ENCODE data around the gene DDA1. TPM values are rescaled to one million over a fixed set of nuclear protein-coding genes. Genes with fewer than 3 reads are reported as not detected.
A peak's percentile ranks its signal among the peaks of the same experiment; 100 is the strongest.

Gene DDA1
- total RNA-seq, 1 donor from 2014 or later, result 31.1 TPM

DNA sequence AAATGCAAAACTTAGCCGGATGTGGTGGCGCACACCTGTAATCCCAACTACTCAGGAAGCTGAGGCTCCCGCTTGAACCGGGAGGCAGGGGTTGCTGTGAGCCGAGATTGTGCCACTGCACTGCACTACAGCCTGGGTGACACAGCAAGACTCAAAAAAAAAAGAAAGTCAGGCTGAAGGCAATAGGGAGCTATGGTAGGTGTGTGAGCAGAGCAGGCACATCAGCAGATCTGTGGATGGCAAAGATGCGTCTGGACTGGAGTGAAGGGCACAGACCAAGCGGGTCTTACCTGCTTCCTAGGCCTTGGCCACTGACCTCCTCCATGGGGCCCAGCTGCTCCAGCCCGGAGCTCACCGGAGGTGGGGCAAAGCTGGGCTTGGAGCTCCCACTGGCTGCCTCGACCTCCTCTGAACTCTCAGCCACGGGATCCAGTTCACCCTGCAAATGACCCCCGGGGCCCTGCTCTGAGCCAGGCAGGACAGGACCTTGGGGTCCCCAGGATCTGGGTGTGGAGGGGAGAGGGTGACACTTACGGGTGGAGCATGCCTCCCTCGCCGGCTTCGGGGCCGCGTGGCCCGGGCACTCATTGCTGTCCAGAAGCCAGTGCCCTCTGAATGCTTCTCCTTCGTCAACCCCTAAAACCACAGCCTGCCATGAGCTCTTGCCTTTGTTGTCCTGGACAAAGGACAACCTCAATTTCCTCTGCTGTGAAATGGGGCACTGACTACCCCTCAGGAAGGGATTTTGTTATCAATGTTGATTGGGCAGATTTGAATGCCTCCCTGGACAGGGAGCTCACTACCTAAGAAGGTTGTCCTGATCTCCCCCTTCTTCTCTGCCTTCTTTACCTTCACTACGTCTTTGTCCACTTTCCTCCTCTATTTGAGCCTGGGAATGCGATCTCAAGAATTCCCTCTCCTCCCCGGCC is 45.4 kb upstream of the DDA1 start:
- DNase-seq (no peak), ATAC-seq (ENCODE audit: low read depth) (no peak)
- ChIA-PET POLR2A (interaction anchor here (0.6 to 2.4 kb wide), 5 partner anchors 38 to 936 kb away, joined by 3 to 9 read pairs (median 3); partner anchors contain the start of genes OCEL1 and USE1), CTCF (interaction anchor here (0.7 to 1.2 kb wide), 2 partner anchors 17 to 37 kb away, joined by 3 to 4 read pairs; partner anchors contain the start of gene ANKLE1)
- Mint-ChIP-seq H3K27ac (peak overlapping the region; percentile 24), H3K4me3 (no peak overlapping the region), H3K27me3 (no peaks in the 10 kb centered on the region), H3K36me3 (ENCODE audit: low read depth) (peaks cover 8% of the 10 kb centered on the region), H3K4me1 (peaks cover 33% of the 10 kb centered on the region), H3K9me3 (no peaks in the 10 kb centered on the region)
- intact Hi-C loops (cut with micrococcal nuclease), result no loop called here
- TF ChIP-seq, protein P1, sequence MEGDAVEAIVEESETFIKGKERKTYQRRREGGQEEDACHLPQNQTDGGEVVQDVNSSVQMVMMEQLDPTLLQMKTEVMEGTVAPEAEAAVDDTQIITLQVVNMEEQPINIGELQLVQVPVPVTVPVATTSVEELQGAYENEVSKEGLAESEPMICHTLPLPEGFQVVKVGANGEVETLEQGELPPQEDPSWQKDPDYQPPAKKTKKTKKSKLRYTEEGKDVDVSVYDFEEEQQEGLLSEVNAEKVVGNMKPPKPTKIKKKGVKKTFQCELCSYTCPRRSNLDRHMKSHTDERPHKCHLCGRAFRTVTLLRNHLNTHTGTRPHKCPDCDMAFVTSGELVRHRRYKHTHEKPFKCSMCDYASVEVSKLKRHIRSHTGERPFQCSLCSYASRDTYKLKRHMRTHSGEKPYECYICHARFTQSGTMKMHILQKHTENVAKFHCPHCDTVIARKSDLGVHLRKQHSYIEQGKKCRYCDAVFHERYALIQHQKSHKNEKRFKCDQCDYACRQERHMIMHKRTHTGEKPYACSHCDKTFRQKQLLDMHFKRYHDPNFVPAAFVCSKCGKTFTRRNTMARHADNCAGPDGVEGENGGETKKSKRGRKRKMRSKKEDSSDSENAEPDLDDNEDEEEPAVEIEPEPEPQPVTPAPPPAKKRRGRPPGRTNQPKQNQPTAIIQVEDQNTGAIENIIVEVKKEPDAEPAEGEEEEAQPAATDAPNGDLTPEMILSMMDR (IDR thresholded peaks at IDR 0.05), result no peak

DNA sequence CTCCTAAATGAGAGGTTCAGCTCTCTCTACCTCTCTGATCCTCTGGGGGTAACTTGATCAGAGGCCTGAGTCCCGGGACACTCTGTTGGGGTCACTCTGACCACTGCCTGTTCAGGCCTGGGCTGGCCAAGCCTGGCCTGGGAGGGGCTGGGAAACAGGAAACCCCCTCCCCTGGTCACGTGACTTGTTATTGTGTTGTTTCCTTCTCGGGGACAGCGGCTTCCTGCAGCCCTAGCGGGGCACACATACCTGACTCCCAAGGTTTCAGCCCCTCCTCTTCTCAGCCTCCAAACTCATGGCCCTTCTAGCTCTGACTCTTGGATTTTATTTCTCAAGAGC is 44.8 kb upstream of the DDA1 start, which contains the start of gene USHBP1:
Gene USHBP1 (minus strand): TSS at position 105 of the 339 bp plus-strand sequence. CDS start 446 bp downstream, outside the sequence.
- DNase-seq (no peak), ATAC-seq (ENCODE audit: low read depth) (no peak)
- Mint-ChIP-seq H3K27ac (peak within 1 kb of the TSS; percentile 24), H3K27me3 (no peaks in the 10 kb centered on the region), H3K9me3 (no peaks in the 10 kb centered on the region), H3K36me3 (ENCODE audit: low read depth) (peaks cover 10% of the 10 kb centered on the region), H3K4me1 (peaks cover 35% of the 10 kb centered on the region), H3K4me3 (no peak within 1 kb of the TSS)
- POLR2A ChIA-PET, result interaction anchor here (0.6 to 2.4 kb wide), 4 partner anchors 39 to 199 kb away, joined by 3 to 9 read pairs (median 4); partner anchors contain the start of genes OCEL1 and USE1
- TF ChIP-seq, protein P1 (IDR thresholded peaks at IDR 0.05), result no peak
- intact Hi-C loops (cut with micrococcal nuclease), result no loop called here
- CTCF ChIA-PET, result interaction anchor here (0.7 to 1.5 kb wide), 3 partner anchors 17 to 38 kb away, joined by 3 to 5 read pairs (median 4); partner anchors contain the start of gene ANKLE1

DNA sequence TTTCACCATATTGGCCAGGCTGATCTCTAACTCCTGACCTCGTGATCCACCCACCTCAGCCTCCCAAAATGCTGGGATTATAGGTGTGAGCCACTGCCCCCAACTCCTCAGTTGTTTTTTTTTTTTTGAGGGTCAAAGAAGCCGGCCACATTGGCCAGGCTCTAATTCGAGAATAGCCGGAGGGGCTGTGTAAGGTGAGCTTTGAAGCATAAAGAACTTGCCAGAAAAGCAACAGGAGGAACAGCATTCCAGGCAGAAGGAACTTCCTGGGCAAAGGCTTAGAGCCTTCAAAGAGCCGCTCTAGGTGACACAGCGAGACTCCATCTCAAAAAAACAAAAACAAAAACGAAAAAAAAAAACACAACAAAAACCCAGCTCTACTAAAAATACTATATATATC is 43.3 kb upstream of the DDA1 start:
- Mint-ChIP-seq H3K9me3 (no peaks in the 10 kb centered on the region), H3K36me3 (ENCODE audit: low read depth) (peaks cover 21% of the 10 kb centered on the region), H3K27ac (peak overlapping the region; percentile 93), H3K4me1 (peaks cover 30% of the 10 kb centered on the region), H3K27me3 (no peaks in the 10 kb centered on the region), H3K4me3 (no peak overlapping the region)
- intact Hi-C loops (cut with micrococcal nuclease), result loop anchor here (2.0 to 5.0 kb wide), 5 partner anchors 15 to 1934 kb away; partner anchors contain the start of genes ANKLE1 and BRD4
- CTCF ChIA-PET, result interaction anchor here (1.0 to 1.5 kb wide), 4 partner anchors 14 to 31 kb away, joined by 3 to 5 read pairs (median 4); partner anchors contain the start of gene ANKLE1
- DNase-seq (no peak), ATAC-seq (ENCODE audit: low read depth) (no peak)
- POLR2A ChIA-PET, result interaction anchor here (0.7 to 3.1 kb wide), 20 partner anchors 9 to 680 kb away, joined by 3 to 40 read pairs (median 4); partner anchors contain the start of genes ANKLE1, BST2, DDA1 and JAK3
- TF ChIP-seq, protein P1 (IDR thresholded peaks at IDR 0.05), result no peak

DNA sequence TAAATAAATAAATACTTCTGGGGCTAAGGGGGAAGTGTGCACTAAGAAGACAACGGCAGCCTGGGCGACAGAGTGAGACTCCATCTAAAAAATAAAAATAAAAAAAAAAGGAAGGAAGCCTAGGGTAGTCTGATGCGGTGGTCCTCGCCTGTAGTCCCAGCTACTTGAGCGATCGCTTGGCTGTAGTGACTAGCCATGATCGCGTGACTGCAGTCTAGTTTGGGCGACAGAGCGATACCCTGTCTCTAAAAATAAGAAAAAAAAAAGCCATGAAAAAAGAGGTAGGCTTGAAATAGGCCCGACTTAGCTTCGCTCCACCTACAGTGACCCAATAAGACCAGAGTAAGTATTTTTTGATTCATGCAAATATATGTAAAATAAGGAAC is 42.8 kb upstream of the DDA1 start:
- CTCF ChIA-PET, result interaction anchor here (0.6 to 1.9 kb wide), 8 partner anchors 14 to 191 kb away, joined by 3 to 6 read pairs (median 3); partner anchors contain the start of genes ABHD8, ANKLE1, HAUS8 and MRPL34
- POLR2A ChIA-PET, result interaction anchor here (0.5 to 3.1 kb wide), 29 partner anchors 8 to 999 kb away, joined by 3 to 40 read pairs (median 4); partner anchors contain the start of genes ANKLE1, BST2, DDA1 and JAK3

More for the DNA sequence above, 42.8 kb upstream of the DDA1 start:
- H3K4me3 Mint-ChIP-seq, result peak overlapping the region; percentile 91
- H3K4me1 Mint-ChIP-seq, result peaks cover 29% of the 10 kb centered on the region
- no peaks in the 10 kb centered on the region for H3K9me3 Mint-ChIP-seq
- no peaks in the 10 kb centered on the region for H3K27me3 Mint-ChIP-seq
- ATAC-seq (ENCODE audit: low read depth) (no peak), DNase-seq (peak; percentile 38)
- intact Hi-C loops (cut with micrococcal nuclease), result loop anchor here (2.0 to 5.0 kb wide), 5 partner anchors 14 to 1934 kb away; partner anchors contain the start of genes ANKLE1 and BRD4
- peak overlapping the region; percentile 93 for H3K27ac Mint-ChIP-seq
- peaks cover 26% of the 10 kb centered on the region for H3K36me3 Mint-ChIP-seq (ENCODE audit: low read depth)
- TF ChIP-seq, protein P1 (IDR thresholded peaks at IDR 0.05), result no peak
